HepG2 (cell line): Measurements from ENCODE around the gene RAB6A. TPM values are rescaled to one million over a fixed set of nuclear protein-coding genes. Genes with fewer than 3 reads are reported as not detected.

Experiments used
- ATAC-seq: fragments of 200-7000 bp; cut with Tn5 transposase; 3 replicates; pipeline ENCODE4 v1.9.1; 2020; ENCODE audit warnings: mild to moderate bottlenecking, moderate library complexity
- BruUV-seq: library from RNA; stranded (reverse); fragments of 400-500 nt; replicated peaks from 2 replicates; lab custom pipeline; 2021; lab: Mats Ljungman, UMichigan
- CTCF ChIA-PET: fragments of 300-600 bp; formaldehyde crosslinking; extraction: SDS; loops from one replicate; lab custom pipeline; 2021; ENCODE audit warnings: low total read pairs, inconsistent platforms, low intra/inter-chr PET ratio; lab: Yijun Ruan, JAX
- POLR2A ChIA-PET: fragments of 350-600 bp; sonication (Branson Sonifier 250); formaldehyde crosslinking; loops from one replicate; lab custom pipeline; 2020; ENCODE audit warnings: antibody characterized with exemption, inconsistent platforms; lab: Yijun Ruan, JAX
- DNase-seq: peaks from one replicate; pipeline ENCODE4 v3.0.0-alpha.2; 2015; ENCODE audit warnings: low spot score
- FAIRE-seq: peaks from 3 replicates; lab custom pipeline; 2011; peaks lifted over from hg19 to GRCh38; lab: Jason Lieb, UNC
- H2AFZ ChIP-seq: one replicate; pipeline ENCODE4 v1.6.1; 2011; ENCODE audit warnings: low read length, inconsistent platforms
- H3K27ac ChIP-seq: fragments of 300-600 bp; 3 replicates; pipeline ENCODE4 v1.8.0; 2011; ENCODE audit warnings: mixed run types, mild to moderate bottlenecking, mixed read lengths, low read length, inconsistent platforms; ENCODE audit not compliant: insufficient read depth; ENCODE audit errors: extremely low read length
- H3K27me3 ChIP-seq, 2 experiments: fragments of 200-600 bp in 1 of 2; 2 replicates in 1 of 2; 3 replicates in 1 of 2; pipeline versions ENCODE4 v1.6.0 to v1.8.0; 2011; ENCODE audit warnings: low read length in 2 of 2, mild to moderate bottlenecking in 2 of 2, moderate library complexity in 2 of 2, inconsistent platforms in 1 of 2; ENCODE audit not compliant: insufficient read depth in 2 of 2, control insufficient read depth in 1 of 2
- H3K36me3 ChIP-seq, 2 experiments: fragments of 200-600 bp in 1 of 2; replicated peaks in 1 of 2; 2 replicates in 1 of 2; 3 replicates in 1 of 2; pipeline versions ENCODE4 v1.5.1 to v1.8.0; 2011; ENCODE audit warnings: low read length in 2 of 2, inconsistent platforms in 1 of 2; ENCODE audit not compliant: insufficient read depth in 2 of 2, control insufficient read depth in 1 of 2
- H3K4me1 ChIP-seq: 2 replicates; pipeline ENCODE4 v1.5.1; 2012; ENCODE audit warnings: low read length, inconsistent platforms; ENCODE audit not compliant: insufficient read depth
- H3K4me2 ChIP-seq: 2 replicates; pipeline ENCODE4 v1.6.0; 2011; ENCODE audit warnings: low read depth, low read length, inconsistent platforms
- H3K4me3 ChIP-seq, 3 experiments: fragments of 200-600 bp in 1 of 3; sonication (generic), shearing (Covaris generic) in 1 of 3; replicated peaks in 1 of 3; 2 replicates each; pipeline ENCODE4 v1.5.1; 2011 to 2016; ENCODE audit warnings: low read length in 3 of 3, inconsistent platforms in 2 of 3, low read depth in 2 of 3, mild to moderate bottlenecking in 2 of 3, control low read depth in 1 of 3, mixed read lengths in 1 of 3; ENCODE audit not compliant: insufficient read depth in 1 of 3
- H3K79me2 ChIP-seq: one replicate; pipeline ENCODE4 v1.6.1; 2011; ENCODE audit warnings: low read length, inconsistent platforms; ENCODE audit not compliant: insufficient read depth
- H3K9ac ChIP-seq: 2 replicates; pipeline ENCODE4 v1.6.0; 2011; ENCODE audit warnings: mild to moderate bottlenecking, low read depth, low read length, inconsistent platforms; ENCODE audit not compliant: insufficient read depth
- H3K9me3 ChIP-seq: 2 replicates; pipeline ENCODE4 v1.5.1; 2012; ENCODE audit warnings: mild to moderate bottlenecking, low read length
- H4K20me1 ChIP-seq: 2 replicates; pipeline ENCODE4 v1.6.0; 2011; ENCODE audit warnings: inconsistent platforms, mild to moderate bottlenecking, low read length, moderate library complexity; ENCODE audit not compliant: insufficient read depth
- EEA1 ChIP-seq: sonication (generic); formaldehyde crosslinking; IDR thresholded peaks from 2 replicates; pipeline ENCODE4 v1.5.1; 2020; ENCODE audit warnings: mild to moderate bottlenecking, missing genetic modification reagents, borderline replicate concordance
- GATAD2A ChIP-seq: IDR thresholded peaks from 2 replicates; pipeline ENCODE4 v1.6.1; 2016
- GZF1 ChIP-seq: sonication (generic); formaldehyde crosslinking; IDR thresholded peaks from 2 replicates; pipeline ENCODE4 v1.5.1; 2020; ENCODE audit warnings: mild to moderate bottlenecking, missing genetic modification reagents
- HCFC1 ChIP-seq: fragments of 150-350 bp; IDR thresholded peaks from 2 replicates; pipeline ENCODE4 v1.6.1; 2014; ENCODE audit warnings: low read depth, low read length
- NAIF1 ChIP-seq: sonication (generic); formaldehyde crosslinking; IDR thresholded peaks from 2 replicates; pipeline ENCODE4 v1.5.0; 2020; ENCODE audit warnings: mild to moderate bottlenecking, missing genetic modification reagents, borderline replicate concordance
- PBX3 ChIP-seq: sonication (generic); formaldehyde crosslinking; IDR thresholded peaks from 2 replicates; pipeline ENCODE4 v1.8.1; 2023; ENCODE audit warnings: missing genetic modification reagents, inconsistent platforms, borderline replicate concordance
- PLRG1 ChIP-seq: fragments of 450-650 bp; conservative IDR thresholded peaks from 2 replicates; pipeline ENCODE4 v1.6.1; 2016
- SAFB2 ChIP-seq: sonication (generic); formaldehyde crosslinking; IDR thresholded peaks from 2 replicates; pipeline ENCODE4 v1.5.1; 2020; ENCODE audit warnings: missing genetic modification reagents, low read depth, mild to moderate bottlenecking, borderline replicate concordance
- ZFP82 ChIP-seq: sonication (generic); formaldehyde crosslinking; IDR thresholded peaks from 2 replicates; pipeline ENCODE4 v1.5.1; 2020; ENCODE audit warnings: mild to moderate bottlenecking, missing genetic modification reagents, borderline replicate concordance
- ZNF382 ChIP-seq: sonication (generic); formaldehyde crosslinking; IDR thresholded peaks from 2 replicates; pipeline ENCODE4 v1.5.0; 2020; ENCODE audit warnings: missing genetic modification reagents, mild to moderate bottlenecking, borderline replicate concordance
- ZNF564 ChIP-seq: sonication (generic); formaldehyde crosslinking; IDR thresholded peaks from 2 replicates; pipeline ENCODE4 v1.8.1; 2023; ENCODE audit warnings: mild to moderate bottlenecking, missing genetic modification reagents
- ZNF598 ChIP-seq: sonication (generic); formaldehyde crosslinking; IDR thresholded peaks from 2 replicates; pipeline ENCODE4 v1.5.1; 2020; ENCODE audit warnings: mild to moderate bottlenecking, missing genetic modification reagents, borderline replicate concordance
- WGBS: methylation state at CpG from one replicate; pipeline ENCODE4 v1.1.6; 2017; ENCODE audit warnings: low lambda C conversion rate; 5-methylcytosine and 5-hydroxymethylcytosine counted together
- in situ Hi-C: cut with HindIII; loops from 2 replicates; pipeline ENCODE4 v1.10.0; 2017; ENCODE audit warnings: low pct_unique_long_range_greater_than_20kb; ENCODE audit not compliant: extremely low pct_ligation_motif_present
- intact Hi-C: fragments of 100-400 bp; cut with micrococcal nuclease; formaldehyde crosslinking; loops from one replicate; pipeline ENCODE4 v1.10.0; 2022; ENCODE audit not compliant: unreplicated experiment
- polyA plus RNA-seq, 8 experiments: library from polyadenylated mRNA; depleted of rRNA in 3 of 8; stranded (reverse) in 7 of 8; unstranded in 1 of 8; fragments of >200 nt; fragmentation: Illumina TruSeq in 4 of 8; extraction: Trizol in 4 of 8; gene quantifications; 2 replicates each; pipeline versions ENCODE4 v1.2.1 to v1.2.3, GENCODE V29; 2011 to 2016; ENCODE audit warnings: low read depth in 4 of 8, missing spikeins in 1 of 8, mixed read lengths in 1 of 8; ENCODE audit not compliant: insufficient read depth in 1 of 8
- total RNA-seq, 5 experiments: library from RNA; depleted of rRNA; stranded (reverse); fragments of >200 nt; fragmentation: Illumina TruSeq; extraction: Trizol; gene quantifications; 2 replicates each; pipeline ENCODE4 v1.2.3, GENCODE V29; 2016; ENCODE audit warnings: low read depth in 1 of 5

Gene RAB6A
- total and polyA plus RNA-seq, 2 of the 13 experiments (the other 11 are each of a cell fraction or from before 2014, with no cell fraction given) = 74.3 to 121 TPM

GRCh38 chr11:73645121-73645969, 115.5 kb downstream of the RAB6A start:
- no peak for FAIRE-seq
- POLR2A ChIA-PET = interaction anchor here (0.7 kb wide), 1 partner anchor 28 kb away, joined by 3 read pairs; no protein-coding TSS in a partner anchor
- H3K4me2 ChIP-seq = peak overlapping the region; percentile 29; the same call in 1 of the 2 replicates

More at GRCh38 chr11:73645121-73645969, 115.5 kb downstream of the RAB6A start:
- no peak overlapping the region for H2AFZ ChIP-seq
- no peak for ATAC-seq
- H3K4me3 ChIP-seq = no peak overlapping the region; a peak in 1 of 6 replicates
- H3K27me3 ChIP-seq = peaks cover 0 to 1% of the 10 kb centered on the region in 2 experiments; a peak in 2 of 5 replicates
- no TSS peak for BruUV-seq
- H3K9me3 ChIP-seq = no peaks in the 10 kb centered on the region
- no peak for DNase-seq
- CTCF ChIA-PET = no interaction called here
- whole genome bisulfite sequencing = 55% methylated on average over 16 of the region's 16 CpGs
- TF ChIP-seq EEA1 (CRISPR knock-in tag) (no peak), NAIF1 (no peak), SAFB2 (CRISPR knock-in tag) (no peak), ZFP82 (no peak), HCFC1 (no peak), GZF1 (CRISPR knock-in tag) (no peak), PLRG1 (no peak), ZNF382 (CRISPR knock-in tag) (no peak), GATAD2A (no peak), PBX3 (CRISPR knock-in tag) (no peak), ZNF598 (no peak), ZNF564 (CRISPR knock-in tag) (no peak)
- no peaks in the 10 kb centered on the region for H3K36me3 ChIP-seq
- intact Hi-C loops = no loop called here
- no peak overlapping the region for H3K27ac ChIP-seq
- H3K4me1 ChIP-seq = peaks cover 50% of the 10 kb centered on the region
- H3K79me2 ChIP-seq = peaks cover 2% of the 10 kb centered on the region
- no peak overlapping the region for H3K9ac ChIP-seq
- no peaks in the 10 kb centered on the region for H4K20me1 ChIP-seq
- in situ Hi-C loops = no loop called here
